Measurements from ENCODE around the gene DOK4.
"Not testable (repeated sequence)": the region's sequence is repeated elsewhere in the genome, so short reads cannot be mapped to it uniquely, and the experiment has no call there.

The DOK4 gene

GRCh38 chr16:57505169-57505568, 18.9 kb upstream of the DOK4 start:
- no peak for TF ChIP-seq CTCF (IDR thresholded peaks at IDR 0.05; ENCODE audit: borderline replicate concordance, insufficient read depth, low read depth, low read length)
- no peak overlapping the region for H3K4me3 ChIP-seq (ENCODE audit: low read depth, low read length)

- no peak overlapping the region for H3K4me3 ChIP-seq (ENCODE audit: low read depth, low read length)
- no peak for TF ChIP-seq CTCF (IDR thresholded peaks at IDR 0.05; ENCODE audit: borderline replicate concordance, insufficient read depth, low read depth, low read length)
Measured at GRCh38 chr16:57504491-57504890, 18.2 kb upstream of the DOK4 start.

- TF ChIP-seq CTCF (IDR thresholded peaks at IDR 0.05; ENCODE audit: borderline replicate concordance, insufficient read depth, low read depth, low read length), result no peak
- no peak overlapping the region for H3K4me3 ChIP-seq (ENCODE audit: low read depth, low read length)
Measured at GRCh38 chr16:57504001-57504400, 17.7 kb upstream of the DOK4 start.

GRCh38 chr16:57503366-57503765, 17.1 kb upstream of the DOK4 start:
- no peak overlapping the region for H3K4me3 ChIP-seq (ENCODE audit: low read depth, low read length)
- TF ChIP-seq CTCF (IDR thresholded peaks at IDR 0.05; ENCODE audit: borderline replicate concordance, insufficient read depth, low read depth, low read length), result no peak

- H3K4me3 ChIP-seq (ENCODE audit: low read depth, low read length), result no peak overlapping the region
Measured at GRCh38 chr16:57502048-57502775, 15.9 kb upstream of the DOK4 start.

GRCh38 chr16:57501492-57501891, 15.2 kb upstream of the DOK4 start:
- no peak for TF ChIP-seq CTCF (IDR thresholded peaks at IDR 0.05; ENCODE audit: borderline replicate concordance, insufficient read depth, low read depth, low read length)
- no peak overlapping the region for H3K4me3 ChIP-seq (ENCODE audit: low read depth, low read length)

More at GRCh38 chr16:57502048-57502775, 15.9 kb upstream of the DOK4 start:
- no peak for TF ChIP-seq CTCF (IDR thresholded peaks at IDR 0.05; ENCODE audit: borderline replicate concordance, insufficient read depth, low read depth, low read length)

- no peak overlapping the region for H3K4me3 ChIP-seq (ENCODE audit: low read depth, low read length)
- TF ChIP-seq CTCF (IDR thresholded peaks at IDR 0.05; ENCODE audit: borderline replicate concordance, insufficient read depth, low read depth, low read length), result no peak
Measured at GRCh38 chr16:57500578-57501111, 14.4 kb upstream of the DOK4 start.

GRCh38 chr16:57499941-57500340, 13.6 kb upstream of the DOK4 start:
- H3K4me3 ChIP-seq (ENCODE audit: low read depth, low read length), result not testable (repeated sequence)
